Body of pancreas (tissue), 4 donors: ENCODE results near the gene MXI1.

Source experiments
- POLR2A ChIP-seq, 3 donors: fragments of 450-650 bp; IDR thresholded peaks; one replicate each; pipeline ENCODE4 v1.6.1; 2016; ENCODE audit warnings: antibody characterized with exemption in 3 of 3, mild to moderate bottlenecking in 2 of 3
- TF ChIP-seq, protein P1 (sequence below), 7 experiments: fragments of 450-650 bp in 4 of 7; fragments of 200-600 bp in 3 of 7; sonication (generic) in 3 of 7; IDR thresholded peaks; one replicate each; pipeline ENCODE4 v1.5.1; 2016 to 2019; ENCODE audit warnings: antibody characterized with exemption in 7 of 7

DNA sequence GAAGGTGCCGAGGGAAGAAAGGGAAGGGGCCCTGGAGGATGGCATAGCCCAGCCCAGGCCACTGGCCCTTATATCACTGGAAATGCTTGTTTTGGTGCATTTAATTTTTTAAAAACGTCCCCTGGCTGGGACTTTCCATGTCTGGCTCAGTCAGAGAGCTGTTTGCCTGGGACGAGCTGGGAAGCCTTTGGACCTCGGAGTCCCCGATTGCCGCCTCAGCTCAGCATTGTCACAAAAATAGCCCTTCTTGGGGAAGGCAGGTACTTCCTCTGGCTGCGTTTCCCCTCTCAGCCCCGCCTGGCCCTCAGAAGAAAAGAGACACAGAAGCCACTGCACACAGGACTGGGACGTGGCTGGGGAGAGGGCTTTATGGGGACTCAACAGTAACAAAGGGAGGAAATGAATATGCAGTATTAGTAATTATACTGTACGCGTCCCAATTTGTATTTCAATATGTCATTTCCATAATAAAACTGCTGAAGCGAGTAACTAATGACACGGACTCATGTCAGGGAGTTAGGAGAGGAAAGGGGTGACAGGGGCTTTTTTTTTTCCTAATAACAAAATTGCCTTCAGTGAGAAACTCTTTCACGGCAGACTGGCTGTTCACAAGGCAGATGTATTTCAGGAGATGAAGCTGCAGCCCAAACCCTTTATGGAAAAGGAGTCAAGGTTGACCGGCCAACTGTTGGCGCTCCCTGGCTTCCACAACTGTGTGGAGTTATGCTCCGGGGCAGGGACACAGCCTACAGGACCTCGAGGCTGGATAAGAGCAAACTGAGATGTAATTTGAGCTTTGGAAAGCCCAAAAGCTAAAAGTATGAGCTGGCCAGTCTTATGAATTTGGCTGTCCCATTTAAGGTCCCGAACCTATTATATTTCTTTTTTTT lies 31.0 kb upstream of the MXI1 start:
- TF ChIP-seq, protein P1, sequence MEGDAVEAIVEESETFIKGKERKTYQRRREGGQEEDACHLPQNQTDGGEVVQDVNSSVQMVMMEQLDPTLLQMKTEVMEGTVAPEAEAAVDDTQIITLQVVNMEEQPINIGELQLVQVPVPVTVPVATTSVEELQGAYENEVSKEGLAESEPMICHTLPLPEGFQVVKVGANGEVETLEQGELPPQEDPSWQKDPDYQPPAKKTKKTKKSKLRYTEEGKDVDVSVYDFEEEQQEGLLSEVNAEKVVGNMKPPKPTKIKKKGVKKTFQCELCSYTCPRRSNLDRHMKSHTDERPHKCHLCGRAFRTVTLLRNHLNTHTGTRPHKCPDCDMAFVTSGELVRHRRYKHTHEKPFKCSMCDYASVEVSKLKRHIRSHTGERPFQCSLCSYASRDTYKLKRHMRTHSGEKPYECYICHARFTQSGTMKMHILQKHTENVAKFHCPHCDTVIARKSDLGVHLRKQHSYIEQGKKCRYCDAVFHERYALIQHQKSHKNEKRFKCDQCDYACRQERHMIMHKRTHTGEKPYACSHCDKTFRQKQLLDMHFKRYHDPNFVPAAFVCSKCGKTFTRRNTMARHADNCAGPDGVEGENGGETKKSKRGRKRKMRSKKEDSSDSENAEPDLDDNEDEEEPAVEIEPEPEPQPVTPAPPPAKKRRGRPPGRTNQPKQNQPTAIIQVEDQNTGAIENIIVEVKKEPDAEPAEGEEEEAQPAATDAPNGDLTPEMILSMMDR (IDR thresholded peaks at IDR 0.05): no peak
- no peak for TF ChIP-seq POLR2A (IDR thresholded peaks at IDR 0.05)
